GM21723 (cell line): ENCODE results near the gene ZER1.
"Not testable (repeated sequence)": the region's sequence is repeated elsewhere in the genome, so short reads cannot be mapped to it uniquely, and the experiment has no call there.

Experiments
- ATAC-seq: cut with Tn5 transposase; IDR thresholded peaks from one replicate; pipeline ENCODE4 v1.9.1; 2021; ENCODE audit warnings: mild to moderate bottlenecking, moderate library complexity; ENCODE audit not compliant: unreplicated experiment

Gene ZER1

DNA sequence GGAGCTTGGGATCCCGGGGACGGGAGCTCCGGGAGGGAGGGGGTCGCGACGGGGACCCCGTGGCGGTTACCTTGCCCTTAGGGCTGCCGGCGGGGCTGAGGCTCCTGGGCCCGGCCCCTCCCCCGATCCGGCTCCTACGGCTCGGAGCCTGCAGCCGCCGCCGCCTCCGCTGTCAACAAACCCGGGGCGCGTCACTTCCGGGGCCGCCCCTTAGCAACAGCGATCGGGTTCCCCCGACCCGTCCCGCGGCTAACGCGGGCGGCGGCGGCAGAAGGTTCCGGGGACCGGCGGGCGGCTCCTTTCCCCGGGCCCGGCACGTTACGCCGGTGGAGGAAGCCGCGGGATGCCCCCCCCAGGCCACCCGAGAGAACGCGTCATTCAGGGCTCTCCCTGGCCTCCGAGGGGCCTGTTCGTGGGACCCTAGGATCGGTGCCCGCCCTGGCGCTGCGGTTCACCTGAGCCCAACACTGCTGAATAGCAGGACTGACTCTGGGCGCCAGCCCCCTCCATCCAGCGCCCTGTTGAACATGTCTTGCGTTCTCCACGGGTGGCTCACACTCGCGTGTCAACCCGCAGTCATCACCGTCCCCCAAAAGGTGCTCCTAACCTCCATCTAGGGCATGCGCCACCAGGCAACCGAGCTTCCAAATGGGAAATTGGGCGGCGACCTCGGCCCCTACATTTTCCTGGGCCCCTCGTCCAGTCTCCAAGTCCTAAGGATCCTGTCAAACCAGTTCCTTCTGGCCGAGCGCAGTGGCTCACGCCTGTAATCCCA is at the start of gene ZER1:
Gene ZER1 (minus strand): TSS at position 183 of the 775 bp plus-strand sequence. CDS start 16,362 bp downstream, outside the sequence.
- peak; percentile 96 for ATAC-seq

DNA sequence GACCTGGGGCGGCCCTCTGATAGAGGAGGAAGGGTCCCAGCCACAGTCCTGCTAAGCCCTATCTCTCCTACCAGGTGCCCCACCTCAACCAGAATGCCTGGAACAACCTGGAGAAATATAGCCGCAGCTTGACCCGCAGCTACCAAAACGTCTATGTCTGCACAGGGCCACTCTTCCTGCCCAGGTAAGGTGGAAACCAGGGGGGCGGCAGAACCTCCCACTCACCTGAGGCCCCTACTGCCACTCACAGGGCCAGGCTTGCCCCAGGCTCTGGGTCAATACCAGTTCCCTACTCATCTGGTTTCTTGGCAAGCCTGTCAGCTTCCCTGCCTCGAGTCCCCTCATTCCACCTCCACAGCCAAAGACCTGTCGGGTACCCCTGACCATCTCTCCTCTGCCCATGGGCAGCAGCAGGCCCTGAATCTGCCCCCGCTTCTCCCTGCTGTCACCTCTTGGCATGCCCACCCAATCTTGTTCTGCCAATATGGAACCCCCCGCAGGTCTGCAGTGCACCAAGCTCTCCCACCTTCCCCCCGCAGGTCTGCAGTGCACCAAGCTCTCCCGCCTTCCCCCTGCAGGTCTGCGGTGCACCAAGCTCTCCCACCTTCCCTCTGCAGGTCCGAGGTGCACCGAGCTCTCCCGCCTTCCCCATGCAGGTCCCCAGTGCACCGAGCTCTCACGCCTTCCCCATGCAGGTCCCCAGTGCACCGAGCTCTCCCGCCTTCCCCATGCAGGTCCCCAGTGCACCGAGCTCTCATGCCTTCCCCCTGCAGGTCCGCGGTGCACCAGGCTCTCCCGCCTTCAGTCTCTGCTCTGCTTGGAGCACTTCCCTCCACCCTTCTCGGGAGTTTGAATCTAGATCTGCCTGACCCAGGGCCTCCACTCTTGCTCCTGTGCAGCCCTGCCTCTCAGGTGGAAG is 49.2 kb upstream of the ZER1 start:
- ATAC-seq: no peak

DNA sequence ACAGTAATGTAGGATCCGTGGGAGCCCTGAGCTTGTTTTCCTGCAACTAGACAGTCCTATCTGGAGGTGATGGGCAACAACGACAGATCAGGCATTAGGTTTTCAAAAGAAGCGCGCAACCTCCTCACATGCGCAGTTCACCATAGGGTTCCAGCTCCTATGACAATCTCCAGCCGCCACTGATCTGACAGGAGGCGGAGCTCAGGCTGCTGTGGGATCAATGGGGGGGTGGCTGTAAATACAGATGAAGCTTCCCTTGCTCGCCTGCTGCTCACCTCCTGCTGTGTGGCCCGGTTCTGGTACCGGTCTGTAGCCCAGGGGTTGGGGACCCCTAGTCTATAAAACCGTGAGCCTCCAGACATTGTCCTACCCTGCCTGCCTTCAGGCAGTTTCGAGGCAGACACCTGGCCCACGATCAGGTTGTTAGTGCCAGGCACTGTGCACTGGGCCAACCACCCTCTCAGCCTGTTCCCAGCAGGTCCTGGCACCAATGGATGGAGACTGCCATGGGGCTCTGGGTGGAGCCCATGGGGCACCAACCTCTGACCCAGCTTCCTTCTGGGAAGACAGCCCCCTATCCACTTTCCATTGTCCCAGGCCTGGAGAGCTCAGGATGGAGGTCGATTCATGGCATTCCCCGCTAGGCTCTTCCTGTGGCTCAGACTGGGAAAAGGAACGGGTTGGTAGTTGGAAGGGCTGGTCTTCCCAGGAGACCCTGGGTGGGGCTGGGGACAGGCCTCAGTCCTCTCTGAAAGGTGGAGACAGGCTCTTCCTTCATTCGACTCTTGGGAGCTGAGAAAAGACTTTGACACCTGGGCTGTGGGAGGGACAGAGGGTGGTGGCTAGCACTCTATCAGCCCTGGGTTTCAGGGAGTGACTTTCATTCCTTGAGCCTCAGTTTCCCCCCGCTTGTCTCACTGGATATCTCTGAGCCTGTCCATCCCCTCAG is 48.3 kb upstream of the ZER1 start:
- no peak for ATAC-seq

DNA sequence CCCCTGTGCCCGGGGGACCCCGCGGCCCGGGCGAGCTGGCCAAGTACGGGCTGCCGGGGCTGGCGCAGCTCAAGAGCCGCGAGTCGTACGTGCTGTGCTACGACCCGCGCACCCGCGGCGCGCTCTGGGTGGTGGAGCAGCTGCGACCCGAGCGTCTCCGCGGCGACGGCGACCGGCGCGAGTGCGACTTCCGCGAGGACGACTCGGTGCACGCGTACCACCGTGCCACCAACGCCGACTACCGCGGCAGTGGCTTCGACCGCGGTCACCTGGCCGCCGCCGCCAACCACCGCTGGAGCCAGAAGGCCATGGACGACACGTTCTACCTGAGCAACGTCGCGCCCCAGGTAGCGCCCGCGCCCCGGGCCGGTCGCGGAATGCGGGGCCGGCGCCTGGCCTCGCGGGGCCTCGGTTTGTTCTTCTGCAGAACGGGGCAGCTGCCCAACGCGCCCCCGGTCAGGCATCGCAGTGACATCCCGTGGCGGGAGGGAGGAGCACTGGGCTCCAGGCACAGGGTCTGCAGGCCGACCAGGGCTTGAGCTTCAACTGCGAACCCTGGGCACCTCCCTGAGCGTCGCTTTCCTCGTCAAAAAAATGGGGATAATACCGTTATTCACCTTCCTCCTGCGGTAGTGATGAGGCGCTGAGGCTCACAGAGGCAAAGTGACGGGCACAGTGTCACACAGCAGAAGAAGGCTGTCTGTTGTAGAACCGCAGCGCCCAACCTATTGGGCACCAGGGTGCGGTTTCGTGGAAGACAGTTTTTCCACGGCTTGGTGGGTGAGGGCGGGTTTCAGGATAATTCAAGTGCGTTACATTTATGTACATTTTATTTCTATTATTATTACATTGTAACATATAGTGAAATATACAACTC is 47.4 kb upstream of the ZER1 start:
- ATAC-seq: peak; percentile 31

DNA sequence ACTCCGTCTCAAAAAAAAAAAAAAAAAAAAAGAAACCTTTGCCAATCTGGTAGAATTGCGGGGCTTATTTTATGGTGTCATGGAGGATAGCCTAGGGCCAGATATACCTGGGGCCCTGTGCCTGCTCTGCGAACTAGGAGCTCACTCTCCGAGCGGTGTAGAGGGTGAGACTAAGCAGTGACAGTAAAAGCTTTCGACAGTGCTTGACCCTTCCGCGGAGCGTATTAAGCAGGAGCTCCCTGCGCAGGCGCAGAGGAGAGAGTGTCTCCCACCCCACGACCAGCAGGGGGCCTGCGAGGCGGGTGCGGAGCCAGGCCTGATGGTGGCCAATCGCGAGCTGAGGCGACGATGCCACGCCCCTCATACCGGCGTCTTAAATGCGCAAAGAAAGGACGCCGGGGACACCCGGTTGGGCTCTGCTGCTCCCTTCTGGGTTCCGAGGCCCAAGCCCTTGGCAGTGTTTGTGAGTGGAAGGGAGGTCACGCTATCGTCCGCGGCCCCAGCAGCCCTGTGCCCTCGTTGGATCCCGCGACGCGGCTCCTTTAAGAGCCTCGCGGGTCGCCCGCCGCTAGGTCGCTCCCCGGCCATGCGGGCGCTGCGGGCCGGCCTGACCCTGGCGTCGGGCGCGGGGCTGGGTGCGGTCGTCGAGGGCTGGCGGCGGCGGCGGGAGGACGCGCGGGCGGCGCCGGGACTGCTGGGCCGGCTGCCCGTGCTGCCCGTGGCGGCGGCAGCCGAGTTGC is 46.5 kb upstream of the ZER1 start, which contains the start of gene ENDOG:
Gene ENDOG (plus strand): TSS at position 402 of the 740 bp plus-strand sequence. CDS start 185 bp downstream, at position 587.
- ATAC-seq: peak; percentile 86

DNA sequence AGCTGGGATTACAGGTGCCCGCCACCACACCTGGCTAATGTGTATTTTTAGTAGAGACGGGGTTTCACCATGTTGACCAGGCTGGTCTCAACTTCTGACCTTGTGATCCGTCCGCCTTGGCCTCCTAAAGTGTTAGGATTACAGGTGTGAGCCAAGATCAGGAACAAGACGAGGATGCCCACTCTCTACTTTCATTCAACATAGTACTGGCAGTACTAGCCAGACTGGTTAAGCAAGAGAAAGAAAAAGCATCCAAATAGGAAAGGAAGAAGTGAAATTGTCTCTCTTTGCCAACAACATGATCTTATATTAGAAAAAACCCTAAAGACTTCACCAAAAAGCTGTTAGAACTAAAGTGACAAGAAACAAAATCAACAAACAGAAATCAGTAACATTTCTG is 39.1 kb upstream of the ZER1 start:
- no peak for ATAC-seq

DNA sequence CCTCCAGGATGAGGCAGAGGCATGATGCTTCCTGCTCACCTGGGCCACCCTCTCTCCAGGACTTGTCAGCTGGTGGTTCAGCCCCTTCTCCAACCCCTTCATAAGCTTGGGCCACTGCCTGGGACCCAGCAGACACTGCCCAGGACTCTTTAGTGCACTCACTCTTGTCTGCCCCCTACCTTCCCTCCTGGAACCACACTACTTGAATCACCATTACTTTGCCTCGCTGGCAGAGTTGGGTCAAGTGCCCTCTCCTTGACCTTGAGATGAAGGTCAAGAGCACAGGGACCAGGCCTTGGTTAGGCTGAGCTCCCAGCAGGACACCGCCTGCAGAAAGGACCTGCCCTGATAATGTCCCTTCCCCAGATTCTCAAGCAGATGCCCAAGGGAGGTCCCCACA is 38.1 kb upstream of the ZER1 start:
- no peak for ATAC-seq

DNA sequence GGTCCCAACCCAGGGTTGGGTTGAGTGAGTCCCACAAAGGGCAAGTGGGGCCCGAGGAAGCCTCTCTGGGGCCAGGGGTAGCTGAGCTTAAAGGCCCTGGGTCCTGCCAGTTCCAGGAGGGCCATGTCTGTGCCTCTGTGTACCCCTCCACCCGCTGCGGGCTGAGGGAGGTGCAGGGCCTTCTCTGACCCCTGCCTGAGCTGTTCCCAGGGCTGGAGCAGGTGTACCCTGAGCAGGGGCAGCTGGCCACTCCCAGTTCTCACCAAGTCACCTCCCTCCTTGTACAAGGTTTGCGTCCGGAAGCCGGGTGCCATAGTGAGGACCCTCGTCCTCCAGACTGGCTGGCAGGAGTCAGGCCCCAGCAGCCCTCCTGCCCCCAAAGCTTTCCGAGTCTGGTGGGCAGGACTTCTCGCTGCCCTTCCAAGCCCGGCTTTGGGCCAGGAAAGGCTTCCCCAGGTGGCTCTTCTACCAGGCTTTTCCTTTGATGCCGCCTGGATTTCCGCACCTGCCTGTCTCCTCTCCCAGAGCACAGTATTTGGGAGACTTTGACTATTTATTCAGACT is 37.4 kb upstream of the ZER1 start:
- no peak for ATAC-seq

DNA sequence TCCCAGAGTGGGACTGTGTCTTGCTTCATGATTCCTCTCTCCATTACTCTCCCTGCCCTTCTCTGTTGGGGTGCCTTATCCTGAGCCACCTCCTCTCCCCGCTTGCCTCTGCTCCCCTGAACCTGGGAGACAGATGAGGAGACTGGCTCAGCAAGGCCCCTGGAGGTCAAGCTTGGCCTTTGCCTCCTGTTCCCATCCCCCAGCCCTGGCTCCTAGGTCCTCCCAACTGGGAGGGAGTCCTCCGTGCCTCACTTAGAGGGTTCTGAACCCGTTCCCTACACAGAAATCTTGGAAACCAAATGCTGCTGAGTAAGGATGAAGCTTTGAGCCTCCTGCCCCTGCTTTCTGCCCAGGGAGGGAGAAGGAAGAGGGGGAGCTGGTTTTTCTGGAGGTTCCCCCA is 36.8 kb upstream of the ZER1 start:
- ATAC-seq: no peak

DNA sequence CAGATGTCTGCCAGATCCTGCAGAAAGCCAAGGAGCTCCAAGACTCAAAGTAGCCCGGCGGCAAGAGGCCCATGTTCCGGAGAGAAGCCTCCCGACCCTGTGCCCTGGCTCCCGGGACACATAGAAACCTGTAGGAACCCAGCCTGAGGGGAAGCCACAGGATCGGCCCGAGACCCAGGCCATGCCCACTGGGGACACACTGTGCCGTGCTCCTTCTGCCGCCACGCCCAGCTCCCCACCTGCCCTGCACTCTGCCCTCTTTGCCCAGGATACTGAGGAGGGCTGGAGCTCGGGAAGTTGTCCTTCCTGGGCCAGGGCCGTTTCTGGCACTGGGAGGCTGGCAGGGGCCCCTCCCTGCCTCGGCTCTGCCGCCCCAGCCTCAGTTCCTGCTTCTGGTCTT is 36.1 kb upstream of the ZER1 start:
- no peak for ATAC-seq

DNA sequence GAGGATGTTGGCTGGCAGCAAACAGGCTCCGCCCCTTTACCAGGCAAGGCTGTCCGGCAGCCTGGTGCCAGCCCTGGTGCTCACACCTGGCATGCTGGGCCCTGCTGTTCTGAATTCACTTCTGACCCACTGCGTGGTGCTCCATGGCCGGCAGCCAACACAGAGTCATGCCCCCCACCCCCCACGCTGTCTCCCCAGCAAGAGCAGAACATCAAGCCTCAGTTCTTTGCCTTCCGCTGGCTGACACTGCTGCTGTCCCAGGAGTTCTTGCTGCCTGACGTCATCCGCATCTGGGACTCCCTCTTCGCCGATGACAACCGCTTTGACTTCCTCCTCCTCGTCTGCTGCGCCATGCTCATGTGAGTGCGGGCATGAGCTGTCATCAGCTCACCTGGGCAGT is 33.9 kb upstream of the ZER1 start:
- ATAC-seq: no peak

DNA sequence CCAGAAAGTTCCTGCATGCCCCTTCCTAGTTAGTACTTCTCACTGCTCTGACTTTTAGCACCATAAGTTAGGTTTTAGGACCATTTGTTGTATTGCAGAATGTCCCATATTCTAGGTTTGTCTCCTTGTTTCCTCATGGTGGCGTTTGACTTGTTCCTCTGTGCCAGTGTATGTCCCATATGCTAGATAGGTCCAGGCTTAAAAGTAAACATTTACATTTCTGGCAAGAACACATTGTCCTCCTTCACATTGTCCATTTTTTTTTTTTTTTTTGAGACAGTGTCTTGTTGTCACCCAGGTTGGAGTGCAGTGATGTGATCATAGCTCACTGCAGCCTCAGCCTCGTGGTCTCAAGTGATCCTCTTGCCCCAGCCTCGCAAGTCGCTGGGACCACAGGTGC is 30.8 kb upstream of the ZER1 start:
- no peak for ATAC-seq

DNA sequence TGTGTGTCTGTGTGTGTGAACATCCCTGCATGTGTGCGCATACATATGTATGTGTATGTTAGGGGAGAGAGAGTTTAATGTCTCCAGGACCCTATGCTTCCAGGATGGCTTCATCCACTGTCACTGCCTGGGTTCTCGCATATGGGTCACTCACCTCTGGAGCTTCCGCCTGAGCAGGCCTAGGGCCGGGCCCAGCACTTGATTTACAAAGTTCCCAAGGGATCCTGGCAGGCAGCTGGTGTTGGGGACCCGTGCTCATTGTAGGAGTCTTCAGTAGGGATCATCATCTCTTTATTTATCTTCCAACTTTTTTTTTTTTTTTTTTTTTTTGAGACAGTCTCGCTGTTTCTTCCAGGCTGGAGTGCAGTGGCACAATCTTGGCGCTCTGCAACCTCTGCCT is 28.3 kb upstream of the ZER1 start:
- ATAC-seq: no peak

DNA sequence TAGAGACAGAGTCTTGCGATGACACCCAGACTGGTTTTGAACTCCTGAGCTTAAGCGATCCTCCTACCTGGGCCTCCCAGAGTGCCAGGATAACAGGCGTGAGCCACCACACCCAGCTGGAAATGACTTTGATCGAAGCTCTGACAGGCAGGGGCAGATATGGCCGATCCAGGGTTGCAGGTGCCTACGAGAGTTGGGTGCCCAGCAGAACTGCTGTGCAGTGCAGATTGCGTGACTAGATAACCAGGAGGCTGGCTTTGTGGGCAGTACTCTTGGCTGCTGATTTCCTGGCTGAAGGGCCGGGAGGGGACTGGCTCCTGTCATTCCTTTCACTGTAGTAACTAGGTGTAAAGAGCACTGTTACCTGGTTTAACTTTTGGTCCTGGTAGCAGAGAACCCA is 27.2 kb upstream of the ZER1 start:
- ATAC-seq: no peak

DNA sequence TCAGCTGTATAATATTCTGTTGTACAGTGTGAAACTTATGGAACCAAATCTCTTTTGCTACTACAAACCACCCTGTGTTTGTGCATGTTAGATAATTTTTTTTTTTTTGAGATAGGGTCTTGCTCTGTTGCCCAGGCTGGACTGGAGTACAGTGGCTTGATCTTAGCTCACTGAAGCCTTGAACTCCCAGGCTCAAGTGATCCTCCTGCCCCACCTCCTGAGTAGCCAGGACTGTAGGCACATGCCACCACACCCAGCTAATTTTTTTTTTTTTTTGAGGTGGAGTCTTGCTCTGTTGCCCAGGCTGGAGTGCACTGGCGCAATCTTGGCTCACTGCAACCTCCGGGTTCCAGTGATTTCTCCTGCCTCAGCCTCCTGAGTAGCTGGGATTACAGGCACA is 23.2 kb upstream of the ZER1 start:
- ATAC-seq: not testable (repeated sequence)

DNA sequence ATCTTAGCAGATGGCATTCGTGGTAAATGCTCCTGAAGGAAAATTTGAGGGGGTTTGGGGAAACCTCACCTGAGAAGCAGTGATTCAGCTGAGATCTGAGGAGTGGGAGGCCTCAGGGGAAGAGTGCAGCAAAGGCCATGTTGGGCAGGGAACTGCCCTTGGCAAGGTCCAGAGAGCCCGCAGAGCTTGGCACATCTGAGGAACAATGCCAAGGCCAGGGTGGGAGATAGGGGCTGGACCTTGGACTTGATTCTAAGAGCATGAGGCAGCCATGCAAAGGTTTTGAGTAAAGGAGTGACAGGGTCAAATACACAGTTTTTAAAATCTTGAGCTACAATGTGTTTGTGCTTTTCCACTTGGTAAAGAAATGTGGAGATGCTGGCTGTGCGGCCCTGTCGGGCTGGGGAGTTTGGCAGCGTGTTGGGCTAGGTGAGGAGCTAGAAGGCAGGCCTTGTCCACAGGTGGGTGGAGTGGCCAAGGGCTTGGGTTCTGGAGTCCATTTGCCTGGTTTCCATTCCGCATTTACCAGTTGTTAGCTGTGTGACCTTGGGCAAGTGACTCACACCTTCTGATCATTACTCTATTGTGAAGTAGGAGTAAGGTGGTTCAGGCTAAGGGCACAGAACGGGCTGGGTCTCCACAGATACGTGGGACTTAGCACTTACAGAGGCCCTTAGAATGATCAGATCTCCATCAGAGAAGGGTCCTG is 21.4 kb upstream of the ZER1 start:
- no peak for ATAC-seq

DNA sequence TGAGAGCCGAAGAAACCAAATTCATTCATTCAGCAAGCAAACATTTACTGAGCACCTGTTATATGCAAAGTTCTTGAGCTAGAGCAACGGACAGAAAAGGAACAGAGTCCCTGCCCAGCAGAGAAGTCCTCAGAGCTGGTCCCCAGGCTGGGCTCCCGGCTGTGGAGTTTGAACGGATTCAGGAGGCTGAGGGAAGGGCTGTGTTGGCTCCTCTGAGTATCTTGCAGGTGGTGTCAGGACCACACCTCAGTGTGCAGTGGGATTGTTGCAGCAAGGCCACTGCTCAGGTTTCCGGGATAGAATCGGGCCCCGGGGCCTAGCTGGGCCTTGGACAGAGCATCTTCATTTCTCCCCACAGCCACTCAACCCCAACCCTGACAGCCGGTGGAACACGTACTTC is 20.4 kb upstream of the ZER1 start:
- no peak for ATAC-seq

DNA sequence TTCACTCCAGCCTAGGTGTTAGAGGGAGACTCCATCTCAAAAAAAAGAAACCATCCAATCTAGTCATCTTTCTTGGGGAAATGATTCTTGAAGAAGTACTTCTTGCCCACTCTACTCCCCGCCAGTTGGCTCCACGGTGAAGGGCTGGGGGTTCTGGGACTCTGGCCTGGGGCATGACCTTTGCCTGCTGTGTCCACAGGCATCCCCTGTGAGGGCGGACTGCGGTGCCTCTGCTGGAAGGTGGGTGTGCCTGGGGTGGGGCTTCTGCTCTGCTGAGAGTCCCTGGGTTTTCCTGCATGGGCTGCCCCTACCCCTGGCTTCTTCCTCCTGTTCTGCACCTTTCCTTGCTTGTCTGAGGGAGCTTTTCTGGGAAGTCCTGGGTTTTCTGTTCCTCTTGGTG is 18.8 kb upstream of the ZER1 start:
- ATAC-seq: no peak
